IMR-90 (cell line): ENCODE results near the gene TNS3. TPM values are rescaled to one million over a fixed set of nuclear protein-coding genes. Genes with fewer than 3 reads are reported as not detected.

Experiments
- ATAC-seq: fragments of 200-7000 bp; cut with Tn5 transposase; 2 replicates; pipeline ENCODE4 v1.9.1; 2020; ENCODE audit warnings: low read depth, mild to moderate bottlenecking, moderate library complexity
- BruUV-seq: library from RNA; stranded (reverse); fragments of 400-500 nt; replicated peaks from 2 replicates; lab custom pipeline; 2021; lab: Mats Ljungman, UMichigan
- CTCF ChIA-PET: fragments of 300-600 bp; formaldehyde crosslinking; extraction: SDS; loops from one replicate; lab custom pipeline; 2021; ENCODE audit warnings: antibody characterized with exemption; lab: Yijun Ruan, JAX
- POLR2A ChIA-PET: fragments of 300-600 bp; sonication (Branson Sonifier 250); formaldehyde crosslinking; loops from one replicate; lab custom pipeline; 2022; ENCODE audit warnings: antibody characterized with exemption; ENCODE audit not compliant: unreplicated experiment; lab: Charles Lee
- DNase-seq: peaks from one replicate; pipeline ENCODE4 v3.0.0; 2013
- H2AFZ ChIP-seq: replicated peaks from 2 replicates; pipeline ENCODE3; 2013; ENCODE audit warnings: low read length, mild to moderate bottlenecking; ENCODE audit not compliant: poor library complexity
- H2AK5ac ChIP-seq: 2 replicates; pipeline ENCODE4 v1.6.1; 2013; ENCODE audit warnings: low read depth, low read length, inconsistent platforms
- H2AK9ac ChIP-seq: replicated peaks from 2 replicates; pipeline ENCODE3; 2013; ENCODE audit warnings: mild to moderate bottlenecking, low read depth, low read length, moderate library complexity; ENCODE audit not compliant: poor library complexity
- H2BK120ac ChIP-seq: 2 replicates; pipeline ENCODE4 v1.6.1; 2013; ENCODE audit warnings: low read depth, low read length, inconsistent platforms
- H2BK15ac ChIP-seq: 3 replicates; pipeline ENCODE4 v1.6.1; 2013; ENCODE audit warnings: low read depth, low read length, inconsistent platforms
- H2BK20ac ChIP-seq: 2 replicates; pipeline ENCODE4 v1.6.1; 2013; ENCODE audit warnings: low read depth, mild to moderate bottlenecking, inconsistent platforms, low read length, moderate library complexity
- H2BK5ac ChIP-seq: 2 replicates; pipeline ENCODE4 v1.6.1; 2013; ENCODE audit warnings: mild to moderate bottlenecking, low read depth, low read length, inconsistent platforms; ENCODE audit not compliant: poor library complexity, severe bottlenecking
- H3K14ac ChIP-seq: replicated peaks from 2 replicates; pipeline ENCODE4 v1.6.1; 2013; ENCODE audit warnings: low read depth, low read length, inconsistent platforms
- H3K18ac ChIP-seq: 2 replicates; pipeline ENCODE4 v1.6.1; 2013; ENCODE audit warnings: low read depth, low read length, control low read depth
- H3K23ac ChIP-seq: 2 replicates; pipeline ENCODE4 v1.6.1; 2013; ENCODE audit warnings: low read depth, low read length, inconsistent platforms
- H3K27ac ChIP-seq: 2 replicates; pipeline ENCODE4 v1.5.1; 2013; ENCODE audit warnings: mild to moderate bottlenecking, control low read depth, low read length; ENCODE audit not compliant: insufficient read depth
- H3K27me3 ChIP-seq: 2 replicates; pipeline ENCODE4 v1.6.1; 2013; ENCODE audit warnings: low read length; ENCODE audit not compliant: control insufficient read depth, insufficient read depth
- H3K36me3 ChIP-seq: 2 replicates; pipeline ENCODE4 v1.6.1; 2013; ENCODE audit warnings: low read length, mixed read lengths; ENCODE audit not compliant: control insufficient read depth, insufficient read depth
- H3K4ac ChIP-seq: 2 replicates; pipeline ENCODE4 v1.6.1; 2013; ENCODE audit warnings: low read depth, low read length, inconsistent platforms
- H3K4me1 ChIP-seq: 2 replicates; pipeline ENCODE4 v1.6.1; 2013; ENCODE audit warnings: low read length, mixed read lengths; ENCODE audit not compliant: control insufficient read depth, insufficient read depth
- H3K4me2 ChIP-seq: 2 replicates; pipeline ENCODE4 v1.6.1; 2013; ENCODE audit warnings: low read depth, mild to moderate bottlenecking, control low read depth, low read length, moderate library complexity
- H3K4me3 ChIP-seq: 2 replicates; pipeline ENCODE4 v1.5.1; 2013; ENCODE audit warnings: low read depth, mild to moderate bottlenecking, control low read depth, low read length, moderate library complexity; ENCODE audit not compliant: insufficient read depth
- H3K56ac ChIP-seq: 2 replicates; pipeline ENCODE4 v1.6.1; 2013; ENCODE audit warnings: low read length, inconsistent platforms; ENCODE audit not compliant: insufficient read depth; ENCODE audit errors: extremely low read depth
- H3K79me1 ChIP-seq, 2 experiments: 2 replicates each; pipeline ENCODE4 v1.6.1; 2013; ENCODE audit warnings: low read length in 2 of 2, inconsistent platforms in 1 of 2, low read depth in 1 of 2
- H3K9ac ChIP-seq: 2 replicates; pipeline ENCODE4 v1.6.1; 2013; ENCODE audit warnings: low read depth, low read length, control low read depth
- H3K9me1 ChIP-seq: 2 replicates; pipeline ENCODE4 v1.6.1; 2013; ENCODE audit warnings: low read length, inconsistent platforms; ENCODE audit not compliant: insufficient read depth
- H3K9me3 ChIP-seq: 2 replicates; pipeline ENCODE4 v1.6.1; 2013; ENCODE audit warnings: low read length; ENCODE audit not compliant: control insufficient read depth, insufficient read depth
- H4K20me1 ChIP-seq: 2 replicates; pipeline ENCODE4 v1.6.1; 2013; ENCODE audit warnings: low read length, inconsistent platforms; ENCODE audit not compliant: insufficient read depth
- H4K5ac ChIP-seq: 2 replicates; pipeline ENCODE4 v1.6.1; 2013; ENCODE audit warnings: mild to moderate bottlenecking, low read depth, low read length, control low read depth
- H4K8ac ChIP-seq, 2 experiments: 2 replicates each; pipeline ENCODE4 v1.6.1; 2013; ENCODE audit warnings: low read depth in 2 of 2, low read length in 2 of 2, control low read depth in 1 of 2, inconsistent platforms in 1 of 2
- H4K91ac ChIP-seq: 2 replicates; pipeline ENCODE4 v1.6.1; 2013; ENCODE audit warnings: low read depth, low read length, inconsistent platforms; ENCODE audit not compliant: insufficient read depth
- BHLHE40 ChIP-seq: fragments of 150-350 bp; IDR thresholded peaks from 2 replicates; pipeline ENCODE4 v1.6.1; 2016; ENCODE audit warnings: mild to moderate bottlenecking, low read depth, low read length
- CHD1 ChIP-seq: IDR thresholded peaks from 2 replicates; pipeline ENCODE4 v1.6.1; 2012; ENCODE audit warnings: low read depth, low read length, improper control_type of control experiment
- ELK1 ChIP-seq: fragments of 150-350 bp; IDR thresholded peaks from 2 replicates; pipeline ENCODE4 v1.6.1; 2016; ENCODE audit warnings: low read depth, mild to moderate bottlenecking, low read length, moderate library complexity, borderline replicate concordance
- RAD21 ChIP-seq: IDR thresholded peaks from 2 replicates; pipeline ENCODE4 v1.6.1; 2012; ENCODE audit warnings: low read length, improper control_type of control experiment
- WGBS, 2 experiments: methylation state at CpG; one replicate each; pipeline versions ENCODE4 v1.1.5 to v1.1.7; 2013; ENCODE audit warnings: missing lambda C conversion rate in 2 of 2; ENCODE audit not compliant: insufficient read length in 1 of 2; ENCODE audit errors: extremely low coverage in 2 of 2; 5-methylcytosine and 5-hydroxymethylcytosine counted together
- dilution Hi-C: fragments of 300-500 bp; cut with HindIII; formaldehyde crosslinking; loops from one replicate; pipeline ENCODE4 v1.14.3; 2018; ENCODE audit warnings: low sequenced_read_pairs; ENCODE audit not compliant: unreplicated experiment
- in situ Hi-C: fragments of 300-500 bp; cut with MboI; formaldehyde crosslinking; loops from 3 replicates; pipeline ENCODE4 v1.14.3; 2019; ENCODE audit warnings: low sequenced_read_pairs, inconsistent platforms, mixed read lengths
- intact Hi-C: fragments of 100-400 bp; cut with micrococcal nuclease; formaldehyde crosslinking; loops from 2 replicates; pipeline ENCODE4 v1.10.0; 2022
- polyA plus RNA-seq, 3 experiments: library from polyadenylated mRNA; depleted of rRNA; stranded (reverse); fragments of >200 nt; gene quantifications; 2 replicates each; pipeline ENCODE4 v1.2.3, GENCODE V29; 2012; ENCODE audit warnings: low replicate concordance in 1 of 3
- total RNA-seq: library from RNA; depleted of rRNA; stranded (reverse); fragments of >200 nt; gene quantifications from 2 replicates; pipeline ENCODE4 v1.2.3, GENCODE V29; 2012

The TNS3 gene
- total and polyA plus RNA-seq, 2 of the 4 experiments (the other 2 are of a cell fraction) = 64.3 to 79.2 TPM

GRCh38 chr7:47614450-47614849 is 32.5 kb upstream of the TNS3 start:
- Histone ChIP-seq H3K23ac (no peak overlapping the region), H3K18ac (no peak overlapping the region), H2BK5ac (no peak overlapping the region), H3K4me3 (no peak overlapping the region), H2AK5ac (peak overlapping the region; percentile 35), H2BK15ac (peak overlapping the region; percentile 48; the same call in 1 of the 3 replicates), H3K9ac (no peak overlapping the region), H3K79me1 (no peaks in the 10 kb centered on the region), H4K20me1 (no peaks in the 10 kb centered on the region; the same call in 1 of the 2 replicates), H4K8ac (no peak overlapping the region), H2BK20ac (0 out of 2 replicates have a peak overlapping the region, but pooled peaks have one; percentile 23), H2BK120ac (peak overlapping the region; percentile 54), H3K36me3 (no peaks in the 10 kb centered on the region), H3K27me3 (no peaks in the 10 kb centered on the region; the same call in 1 of the 2 replicates), H2AK9ac (no peak overlapping the region), H3K4me1 (peaks cover 14% of the 10 kb centered on the region), H2AFZ (no peak overlapping the region), H3K27ac (no peak overlapping the region), H3K4me2 (no peak overlapping the region), H3K56ac (no peak overlapping the region), H4K5ac (no peak overlapping the region), H3K14ac (no peak overlapping the region), H3K4ac (peak overlapping the region; percentile 51), H3K9me3 (no peaks in the 10 kb centered on the region), H4K91ac (peak overlapping the region; percentile 63; the same call in 1 of the 2 replicates), H3K9me1 (peaks cover 11% of the 10 kb centered on the region; the same call in 1 of the 2 replicates)
- intact Hi-C loops (loop anchor here (5.0 kb wide), 2 partner anchors 38 to 42 kb away; no protein-coding TSS in a partner anchor), dilution Hi-C loops (no loop called here), in situ Hi-C loops (no loop called here)
- TF ChIP-seq ELK1 (no peak), CHD1 (no peak), BHLHE40 (no peak), RAD21 (no peak)
- DNase-seq (no peak), ATAC-seq (no peak)
- ChIA-PET POLR2A (no interaction called here), CTCF (no interaction called here)
- no TSS peak for BruUV-seq
- 89% methylated on average over 6 of the region's 6 CpGs; no CpG with 5 or more reads in 1 of the 2 experiments for WGBS, 2 experiments
